HG02884 (cell line): Measurements from ENCODE around the gene CTXN3.

Experiments used
- ATAC-seq: cut with Tn5 transposase; IDR thresholded peaks from one replicate; pipeline ENCODE4 v1.9.1; 2021; ENCODE audit warnings: mild to moderate bottlenecking, moderate library complexity; ENCODE audit not compliant: unreplicated experiment

CTXN3 gene

GRCh38 chr5:127649018-127649439, at the start of gene CTXN3:
Gene CTXN3, plus strand, starts transcription at chr5:127649082. Its CDS starts 8,440 bp downstream, at chr5:127657522.
- no peak for ATAC-seq

DNA sequence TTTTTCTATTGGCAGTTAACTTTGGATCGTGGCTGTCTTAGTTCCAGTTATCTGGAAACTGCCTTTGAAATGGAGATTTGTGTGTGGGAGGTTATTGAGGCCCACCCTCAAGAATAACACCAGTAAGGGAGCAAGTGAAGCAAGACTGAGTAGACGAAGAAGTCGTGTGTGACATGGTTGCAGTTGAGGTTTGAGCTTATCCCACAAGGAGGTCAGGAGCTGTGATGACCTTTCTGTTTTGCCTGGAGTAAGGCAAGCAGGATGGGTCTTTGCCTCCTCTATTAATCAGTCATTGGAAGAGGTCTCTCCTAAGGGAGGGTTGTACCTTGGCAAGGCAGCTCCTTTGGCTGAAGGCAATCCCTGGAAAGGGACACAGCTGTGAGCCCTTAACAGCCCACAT, 49.6 kb upstream of the CTXN3 start:
- ATAC-seq = no peak

GRCh38 chr5:127599847-127600246, 49.0 kb upstream of the CTXN3 start:
- ATAC-seq = no peak

DNA sequence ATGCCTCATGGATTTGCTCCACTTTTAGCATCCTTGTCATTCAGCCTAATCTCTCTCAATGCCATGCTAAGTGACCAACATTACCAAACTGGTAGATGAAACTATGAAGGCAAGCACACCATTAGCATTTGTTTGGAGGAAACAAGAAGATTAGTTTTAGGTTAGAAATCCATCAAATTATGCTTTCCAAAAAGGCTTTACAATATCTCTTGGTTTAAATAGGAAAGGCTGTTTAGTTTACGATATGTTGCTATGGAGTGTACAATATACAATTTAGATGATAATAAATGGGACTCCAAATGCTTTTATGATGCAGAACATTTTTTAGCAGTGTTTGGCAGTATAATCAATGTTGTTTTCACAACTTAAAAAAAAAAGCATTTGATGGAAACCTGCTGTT, 47.8 kb upstream of the CTXN3 start:
- ATAC-seq = no peak

GRCh38 chr5:127601601-127602000, 47.3 kb upstream of the CTXN3 start:
- no peak for ATAC-seq

- ATAC-seq = peak; percentile 37
These were observed 46.4 kb upstream of the CTXN3 start for GRCh38 chr5:127602481-127602880.

GRCh38 chr5:127602896-127603844, 45.7 kb upstream of the CTXN3 start:
- ATAC-seq = no peak

GRCh38 chr5:127608077-127608660, 40.7 kb upstream of the CTXN3 start:
- ATAC-seq = peak; percentile 44

GRCh38 chr5:127609011-127609410, 39.9 kb upstream of the CTXN3 start:
- ATAC-seq = no peak

DNA sequence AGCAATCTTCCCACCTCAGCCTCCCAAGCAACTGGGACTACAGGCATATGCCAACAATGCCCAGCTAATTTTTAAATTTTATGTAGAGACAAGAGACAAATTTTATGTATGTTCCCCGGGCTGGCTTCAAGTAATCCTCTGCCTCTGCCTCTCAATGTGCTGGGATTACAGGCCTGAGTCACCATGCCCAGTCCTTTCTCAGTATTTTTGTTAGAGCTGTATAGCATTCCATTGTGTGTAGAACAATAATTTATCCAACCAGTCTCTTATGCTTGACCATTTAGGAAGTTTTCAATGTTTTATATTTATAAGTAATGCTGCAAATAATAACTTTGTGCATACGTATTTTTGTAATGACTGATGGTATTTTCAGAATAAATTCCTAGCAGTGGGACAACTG, 38.9 kb upstream of the CTXN3 start:
- no peak for ATAC-seq

- ATAC-seq = peak; percentile 39
These were observed 36.3 kb upstream of the CTXN3 start for GRCh38 chr5:127612441-127613141.

DNA sequence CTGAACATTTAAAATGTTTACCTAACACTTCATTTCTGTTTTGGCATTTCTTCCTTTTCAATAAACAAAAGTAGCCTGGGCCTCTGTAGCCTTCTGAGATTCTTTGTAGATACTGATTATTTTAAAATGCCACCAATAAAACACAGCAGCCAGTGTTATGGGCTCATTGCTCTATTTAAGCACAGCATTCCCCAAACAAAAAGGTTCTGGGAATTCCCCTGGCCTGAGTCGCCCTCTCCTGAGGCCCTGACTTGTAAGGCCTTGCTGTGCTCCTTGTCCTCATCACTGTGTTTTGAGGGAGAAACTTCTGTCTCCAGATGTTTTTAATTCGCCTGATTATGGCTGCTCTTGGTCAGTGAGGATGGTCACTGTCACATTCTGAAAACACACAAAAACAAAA, 33.0 kb upstream of the CTXN3 start:
- no peak for ATAC-seq

GRCh38 chr5:127619908-127620479, 28.9 kb upstream of the CTXN3 start:
- ATAC-seq = no peak

DNA sequence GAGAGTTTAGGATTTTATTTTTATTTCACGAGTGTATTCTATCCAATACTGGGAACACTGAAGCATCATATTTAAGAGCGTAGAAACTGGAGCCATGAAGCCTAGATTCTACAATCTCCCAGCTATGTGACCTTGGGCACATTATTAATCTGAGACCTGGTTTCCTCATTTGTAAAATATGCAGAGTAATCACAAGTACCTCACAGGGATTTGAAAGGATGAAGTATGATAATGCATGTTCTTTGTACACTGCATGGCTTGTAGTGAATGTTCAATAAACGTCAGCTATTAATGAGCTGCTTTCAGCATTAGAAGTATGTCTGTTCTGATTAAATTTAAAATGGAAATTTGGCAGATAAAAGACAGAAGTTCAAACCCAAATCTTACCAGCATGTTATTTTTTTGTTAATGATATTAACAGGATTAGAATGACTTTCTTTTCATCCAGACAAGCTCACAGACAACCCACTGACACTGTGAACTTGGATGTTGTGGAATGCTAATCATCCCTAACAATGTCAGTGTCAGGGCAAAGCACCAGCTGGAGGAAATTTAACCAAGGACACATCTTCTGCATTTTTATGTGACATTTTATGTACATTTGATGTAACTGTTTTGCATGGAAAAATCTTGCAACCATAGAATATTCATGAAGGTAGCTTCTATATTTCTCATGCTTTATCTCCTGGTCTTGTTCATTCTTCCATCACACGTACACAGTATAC, 27.1 kb upstream of the CTXN3 start:
- no peak for ATAC-seq

GRCh38 chr5:127634007-127634406, 14.9 kb upstream of the CTXN3 start:
- ATAC-seq = no peak

- ATAC-seq = no peak
These were observed 9.1 kb upstream of the CTXN3 start for GRCh38 chr5:127639828-127640227.

DNA sequence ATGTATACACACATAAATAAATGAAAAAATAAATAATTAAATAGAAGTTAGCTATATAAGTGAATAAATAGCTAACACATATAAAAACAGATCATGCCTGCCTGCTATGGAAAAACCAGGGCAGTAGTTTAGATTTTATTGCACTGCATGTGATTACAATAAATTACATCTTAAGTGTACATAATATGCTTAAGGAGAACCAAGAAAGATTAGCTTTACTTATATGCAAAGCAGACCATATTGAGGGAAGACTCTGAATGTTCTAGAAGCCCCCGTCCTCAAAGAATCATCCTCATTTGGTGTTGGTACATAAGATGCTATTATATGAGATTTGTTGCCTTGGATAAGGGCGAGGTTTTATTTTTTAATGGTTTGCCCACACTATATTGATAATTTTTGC, 5.9 kb upstream of the CTXN3 start:
- ATAC-seq = no peak

DNA sequence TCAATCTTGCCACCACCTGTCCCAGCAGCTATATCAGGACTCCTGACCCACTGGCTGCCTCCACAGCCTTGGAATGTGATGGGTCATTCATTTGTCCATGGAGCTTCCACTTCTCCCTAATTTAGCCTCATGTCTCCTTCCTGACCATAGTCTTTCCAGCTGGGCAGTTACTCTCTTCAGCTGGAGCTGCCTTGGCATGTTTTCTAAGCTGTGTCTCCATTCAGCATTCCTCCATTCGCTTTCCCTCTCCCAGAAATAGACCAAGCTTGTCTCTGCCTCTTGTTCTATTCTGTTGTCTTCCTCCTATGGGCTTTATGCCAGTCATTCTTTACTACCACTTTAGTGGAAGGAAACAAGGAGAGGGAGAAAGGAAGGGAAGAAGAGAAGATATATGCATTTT, 5.3 kb upstream of the CTXN3 start:
- ATAC-seq = no peak

- no peak for ATAC-seq
These were observed 3.6 kb upstream of the CTXN3 start for GRCh38 chr5:127645300-127645726.

DNA sequence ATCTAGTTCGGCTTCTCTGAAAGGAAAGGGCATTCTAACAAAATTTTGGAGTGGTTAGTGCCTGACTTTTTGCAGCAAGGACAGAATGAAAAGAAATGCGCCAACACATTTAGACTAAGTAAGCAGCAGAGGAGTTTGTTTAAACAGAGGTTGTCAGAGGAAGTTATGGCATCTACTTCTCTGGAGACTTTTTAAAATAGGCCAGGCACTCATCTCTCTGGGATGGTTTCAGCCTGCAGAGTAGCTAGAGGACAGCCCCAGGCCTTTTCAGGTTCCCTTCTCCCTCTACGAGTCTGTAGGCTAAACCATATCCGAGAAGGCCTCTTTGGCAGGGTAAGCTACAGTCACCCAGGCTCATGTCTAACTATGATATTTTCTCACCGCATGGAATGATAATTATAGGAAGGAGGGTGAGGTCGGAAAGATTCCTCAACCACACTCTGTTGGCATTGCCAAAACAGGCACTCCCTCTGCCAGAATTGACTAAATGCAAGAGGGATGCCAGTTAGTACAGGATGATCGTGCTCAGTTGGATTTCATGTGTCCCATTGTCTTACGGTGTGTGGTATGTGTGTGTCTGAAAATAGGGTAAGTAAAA, 1.4 kb upstream of the CTXN3 start:
- ATAC-seq = no peak
